ENCODE data around the gene OSTF1. TPM values are rescaled to one million over a fixed set of nuclear protein-coding genes. Genes with fewer than 3 reads are reported as not detected.

OSTF1 gene
- total and polyA plus RNA-seq, 2 experiments from 2014 or later = 22.4 to 29.1 TPM

DNA sequence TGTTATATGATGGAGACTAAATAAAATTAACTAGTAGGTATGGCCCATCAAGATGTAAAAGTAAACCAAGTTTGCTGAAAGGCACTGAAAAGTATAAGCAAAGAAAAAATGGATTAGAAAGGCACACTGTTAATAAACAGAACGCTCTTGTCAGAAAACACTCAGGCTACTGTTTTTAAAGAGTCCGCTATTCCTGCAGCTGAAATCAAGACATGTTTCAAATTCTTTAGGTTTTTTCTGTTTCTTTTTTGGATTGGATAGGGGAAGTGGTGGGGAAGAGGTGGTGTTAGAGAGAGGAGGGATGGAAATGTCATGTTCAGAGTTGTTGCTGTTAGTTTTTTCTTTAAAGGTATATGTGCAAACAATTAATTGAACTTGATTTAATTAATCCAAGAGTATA, 17.5 kb downstream of the OSTF1 start:
- Histone ChIP-seq H3K27ac (no peak overlapping the region), H3K4me2 (no peak overlapping the region), H3K4me3 (no peak overlapping the region), H3K9me3 (ENCODE audit: low read depth) (no peaks in the 10 kb centered on the region), H2AFZ (no peak overlapping the region), H4K20me1 (ENCODE audit: insufficient read depth, poor library complexity, severe bottlenecking) (no peaks in the 10 kb centered on the region), H3K79me2 (peaks cover 54% of the 10 kb centered on the region), H3K36me3 (replicated peaks; ENCODE audit: insufficient read depth, low read depth) (no peaks in the 10 kb centered on the region), H3K27me3 (no peaks in the 10 kb centered on the region), H3K4me1 (ENCODE audit: insufficient read depth) (no peaks in the 10 kb centered on the region), H3K9me2 (replicated peaks; ENCODE audit: insufficient read depth) (no peaks in the 10 kb centered on the region)
- TF ChIP-seq EZH2phosphoT487 (IDR thresholded peaks at IDR 0.05; ENCODE audit: low read depth, severe bottlenecking, unreplicated experiment) = no peak
- no peak for DNase-seq (ENCODE audit: low spot score)
- WGBS (ENCODE audit: low lambda C conversion rate, missing lambda C conversion rate) = 28% methylated on average over 2 of the region's 2 CpGs

DNA sequence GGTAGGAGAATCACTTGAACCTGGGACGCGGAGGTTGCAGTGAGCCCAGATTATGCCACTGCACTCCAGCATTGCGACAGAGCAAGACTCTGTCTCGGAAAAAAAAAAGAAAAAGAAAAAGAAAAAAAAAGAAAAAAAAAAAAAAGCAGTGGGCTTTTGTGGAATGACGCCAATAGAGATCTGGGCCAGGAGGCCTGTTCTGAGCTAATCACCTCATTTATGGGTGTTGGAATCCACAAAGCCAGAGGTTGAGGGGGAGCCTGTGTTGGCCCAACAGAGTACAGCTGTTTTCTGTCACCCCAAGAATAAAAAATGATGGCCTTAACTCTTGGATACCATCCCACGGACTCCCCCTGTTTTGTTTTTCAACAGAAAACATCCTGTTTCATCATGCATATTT, 18.5 kb downstream of the OSTF1 start:
- 84% methylated on average over 6 of the region's 6 CpGs for WGBS (ENCODE audit: low lambda C conversion rate, missing lambda C conversion rate)
- H2AFZ ChIP-seq = no peak overlapping the region
- H3K4me2 ChIP-seq = no peak overlapping the region
- peaks cover 50% of the 10 kb centered on the region for H3K79me2 ChIP-seq
- H3K9me2 ChIP-seq (replicated peaks; ENCODE audit: insufficient read depth) = no peaks in the 10 kb centered on the region
- no peak overlapping the region for H3K4me3 ChIP-seq
- H3K36me3 ChIP-seq (replicated peaks; ENCODE audit: insufficient read depth, low read depth) = no peaks in the 10 kb centered on the region
- H3K9me3 ChIP-seq (ENCODE audit: low read depth) = no peaks in the 10 kb centered on the region
- H4K20me1 ChIP-seq (ENCODE audit: insufficient read depth, poor library complexity, severe bottlenecking) = no peaks in the 10 kb centered on the region
- peak overlapping the region; percentile 37 for H3K27ac ChIP-seq
- no peaks in the 10 kb centered on the region for H3K4me1 ChIP-seq (ENCODE audit: insufficient read depth)
- no peak for DNase-seq (ENCODE audit: low spot score)
- no peaks in the 10 kb centered on the region for H3K27me3 ChIP-seq
- TF ChIP-seq EZH2phosphoT487 (IDR thresholded peaks at IDR 0.05; ENCODE audit: low read depth, severe bottlenecking, unreplicated experiment) = no peak
- TF ChIP-seq, protein P1, sequence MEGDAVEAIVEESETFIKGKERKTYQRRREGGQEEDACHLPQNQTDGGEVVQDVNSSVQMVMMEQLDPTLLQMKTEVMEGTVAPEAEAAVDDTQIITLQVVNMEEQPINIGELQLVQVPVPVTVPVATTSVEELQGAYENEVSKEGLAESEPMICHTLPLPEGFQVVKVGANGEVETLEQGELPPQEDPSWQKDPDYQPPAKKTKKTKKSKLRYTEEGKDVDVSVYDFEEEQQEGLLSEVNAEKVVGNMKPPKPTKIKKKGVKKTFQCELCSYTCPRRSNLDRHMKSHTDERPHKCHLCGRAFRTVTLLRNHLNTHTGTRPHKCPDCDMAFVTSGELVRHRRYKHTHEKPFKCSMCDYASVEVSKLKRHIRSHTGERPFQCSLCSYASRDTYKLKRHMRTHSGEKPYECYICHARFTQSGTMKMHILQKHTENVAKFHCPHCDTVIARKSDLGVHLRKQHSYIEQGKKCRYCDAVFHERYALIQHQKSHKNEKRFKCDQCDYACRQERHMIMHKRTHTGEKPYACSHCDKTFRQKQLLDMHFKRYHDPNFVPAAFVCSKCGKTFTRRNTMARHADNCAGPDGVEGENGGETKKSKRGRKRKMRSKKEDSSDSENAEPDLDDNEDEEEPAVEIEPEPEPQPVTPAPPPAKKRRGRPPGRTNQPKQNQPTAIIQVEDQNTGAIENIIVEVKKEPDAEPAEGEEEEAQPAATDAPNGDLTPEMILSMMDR (IDR thresholded peaks at IDR 0.05; ENCODE audit: poor library complexity) = no peak
- TF ChIP-seq EZH2 (IDR thresholded peaks at IDR 0.05; ENCODE audit: borderline replicate concordance) = no peak

DNA sequence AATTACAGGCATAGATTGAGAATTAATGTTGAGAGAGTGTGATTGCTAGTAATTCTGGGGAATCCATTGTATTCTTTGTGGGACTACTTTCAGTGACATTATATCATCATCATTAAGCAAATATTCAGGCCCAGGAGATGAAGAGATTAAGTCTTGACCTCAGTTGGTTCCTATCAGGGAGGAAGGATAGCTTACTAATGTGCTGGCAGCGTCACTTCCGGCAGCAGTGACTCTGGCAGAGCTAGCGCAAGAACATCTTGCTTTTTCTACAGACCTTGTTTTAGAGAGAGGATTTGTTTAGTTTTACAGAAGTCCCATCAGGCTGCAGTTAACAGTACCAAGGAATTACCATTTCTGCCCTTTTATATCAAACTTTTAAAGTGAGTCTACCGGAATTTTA, 20.3 kb downstream of the OSTF1 start:
- 76% methylated on average over 4 of the region's 4 CpGs for WGBS (ENCODE audit: low lambda C conversion rate, missing lambda C conversion rate)
- H4K20me1 ChIP-seq (ENCODE audit: insufficient read depth, poor library complexity, severe bottlenecking) = no peaks in the 10 kb centered on the region

DNA sequence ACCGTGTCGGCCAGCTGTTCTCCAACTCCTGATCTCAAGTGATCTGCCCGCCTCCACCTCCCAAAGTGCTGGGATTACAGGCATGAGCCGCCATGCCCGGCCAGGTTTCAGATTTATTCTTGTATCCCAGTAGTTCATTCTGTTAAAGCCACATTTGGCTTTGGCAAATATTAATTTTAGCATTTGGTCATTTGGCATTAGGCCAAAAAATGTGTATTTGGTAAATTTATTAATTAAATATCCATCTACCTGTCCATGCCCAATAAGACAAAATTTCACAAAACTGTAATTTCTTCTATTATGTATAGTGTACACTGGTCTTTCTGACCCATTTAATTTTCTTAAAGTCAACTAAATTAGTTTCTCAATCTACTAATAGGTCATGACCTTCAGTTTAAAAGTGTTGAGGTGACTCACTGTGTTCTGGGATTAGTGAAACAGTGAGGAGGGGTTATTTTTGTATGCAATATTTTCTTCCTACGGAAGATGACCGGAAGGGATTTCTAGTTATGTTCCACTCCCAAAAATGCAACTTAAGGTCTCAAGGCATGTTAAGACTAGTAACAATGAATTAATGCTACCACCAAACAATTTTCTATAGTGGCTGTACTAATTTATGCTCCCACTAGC, 21.0 kb downstream of the OSTF1 start:
- Histone ChIP-seq H3K27me3 (no peaks in the 10 kb centered on the region), H3K9me2 (replicated peaks; ENCODE audit: insufficient read depth) (no peaks in the 10 kb centered on the region), H4K20me1 (ENCODE audit: insufficient read depth, poor library complexity, severe bottlenecking) (no peaks in the 10 kb centered on the region), H3K4me2 (no peak overlapping the region), H3K36me3 (replicated peaks; ENCODE audit: insufficient read depth, low read depth) (no peaks in the 10 kb centered on the region), H3K79me2 (peaks cover 44% of the 10 kb centered on the region), H3K4me3 (no peak overlapping the region), H2AFZ (no peak overlapping the region), H3K27ac (no peak overlapping the region), H3K4me1 (ENCODE audit: insufficient read depth) (no peaks in the 10 kb centered on the region), H3K9me3 (ENCODE audit: low read depth) (no peaks in the 10 kb centered on the region)
- no peak for DNase-seq (ENCODE audit: low spot score)
- TF ChIP-seq EZH2 (IDR thresholded peaks at IDR 0.05; ENCODE audit: borderline replicate concordance) (no peak), EZH2phosphoT487 (IDR thresholded peaks at IDR 0.05; ENCODE audit: low read depth, severe bottlenecking, unreplicated experiment) (no peak)
- TF ChIP-seq, protein P1 (IDR thresholded peaks at IDR 0.05; ENCODE audit: poor library complexity) = no peak
- 94% methylated on average over 7 of the region's 7 CpGs for WGBS (ENCODE audit: low lambda C conversion rate, missing lambda C conversion rate)

More for the DNA sequence above, 20.3 kb downstream of the OSTF1 start:
- DNase-seq (ENCODE audit: low spot score) = no peak
- H3K4me3 ChIP-seq = no peak overlapping the region
- peaks cover 41% of the 10 kb centered on the region for H3K79me2 ChIP-seq
- H2AFZ ChIP-seq = no peak overlapping the region
- H3K27ac ChIP-seq = no peak overlapping the region
- no peaks in the 10 kb centered on the region for H3K4me1 ChIP-seq (ENCODE audit: insufficient read depth)
- H3K36me3 ChIP-seq (replicated peaks; ENCODE audit: insufficient read depth, low read depth) = no peaks in the 10 kb centered on the region
- no peaks in the 10 kb centered on the region for H3K9me3 ChIP-seq (ENCODE audit: low read depth)
- H3K27me3 ChIP-seq = no peaks in the 10 kb centered on the region
- no peak for TF ChIP-seq EZH2phosphoT487 (IDR thresholded peaks at IDR 0.05; ENCODE audit: low read depth, severe bottlenecking, unreplicated experiment)
- TF ChIP-seq EZH2 (IDR thresholded peaks at IDR 0.05; ENCODE audit: borderline replicate concordance) = no peak
- TF ChIP-seq, protein P1 (IDR thresholded peaks at IDR 0.05; ENCODE audit: poor library complexity) = no peak
- H3K9me2 ChIP-seq (replicated peaks; ENCODE audit: insufficient read depth) = no peaks in the 10 kb centered on the region
- no peak overlapping the region for H3K4me2 ChIP-seq

Measured in hepatocyte (in vitro differentiated cells).